ENCODE data around the gene ZNF850. TPM values are rescaled to one million over a fixed set of nuclear protein-coding genes. Genes with fewer than 3 reads are reported as not detected.

The ZNF850 gene
- total and polyA plus RNA-seq, 2 donors from 2014 or later: 0.09 to 4.2 TPM

GRCh38 chr19:36775768-36776167 is 3.2 kb upstream of the ZNF850 start:
- FAIRE-seq (no peak), DNase-seq (peak; percentile 20 to 69 (median 43))
- Histone ChIP-seq H3K9ac (ENCODE audit: low read length in 3 of 3) (no peak overlapping the region), H3K9me3 (ENCODE audit: control insufficient read depth in 2 of 3, insufficient read depth in 1 of 3, low read length in 3 of 3) (no peaks in the 10 kb centered on the region), H3K27me3 (ENCODE audit: control insufficient read depth, insufficient read depth, low read length) (no peaks in the 10 kb centered on the region), H3K4me1 (ENCODE audit: control insufficient read depth in 2 of 3, insufficient read depth in 2 of 3, low read depth in 1 of 3, low read length in 3 of 3) (peaks cover 0 to 8% (median 6%) of the 10 kb centered on the region in 3 donors), H3K27ac (ENCODE audit: low read depth in 2 of 2, low read length in 2 of 2) (peak overlapping the region in 1 of 2 donors; percentile 8), H3K36me3 (ENCODE audit: control insufficient read depth in 2 of 3, insufficient read depth in 3 of 3, low read length in 3 of 3) (no peaks in the 10 kb centered on the region), H3K4me3 (ENCODE audit: low read length in 3 of 3) (peak overlapping the region in 1 of 3 donors; percentile 16)
- no peak for TF ChIP-seq CTCF (IDR thresholded peaks at IDR 0.05; ENCODE audit: borderline replicate concordance, extremely low read depth, insufficient read depth)
- intact Hi-C loops (cut with DNase I): no loop called here

- Histone ChIP-seq H3K4me1 (ENCODE audit: control insufficient read depth in 2 of 3, insufficient read depth in 2 of 3, low read depth in 1 of 3, low read length in 3 of 3) (peaks cover 0 to 8% (median 7%) of the 10 kb centered on the region in 3 donors), H3K27me3 (ENCODE audit: control insufficient read depth, insufficient read depth, low read length) (no peaks in the 10 kb centered on the region), H3K9ac (ENCODE audit: low read length in 3 of 3) (peak overlapping the region in 2 of 3 donors; percentile 59 to 97), H3K4me3 (ENCODE audit: low read length in 3 of 3) (peak overlapping the region; percentile 83 to 98 (median 97)), H3K27ac (ENCODE audit: low read depth in 2 of 2, low read length in 2 of 2) (no peak overlapping the region), H3K36me3 (ENCODE audit: control insufficient read depth in 2 of 3, insufficient read depth in 3 of 3, low read length in 3 of 3) (no peaks in the 10 kb centered on the region), H3K9me3 (ENCODE audit: control insufficient read depth in 2 of 3, insufficient read depth in 1 of 3, low read length in 3 of 3) (no peaks in the 10 kb centered on the region)
- FAIRE-seq (no peak), DNase-seq (no peak)
- no peak for TF ChIP-seq CTCF (IDR thresholded peaks at IDR 0.05; ENCODE audit: borderline replicate concordance, extremely low read depth, insufficient read depth)
- intact Hi-C loops (cut with DNase I): no loop called here
These were observed 594 bp upstream of the ZNF850 start for GRCh38 chr19:36773223-36773579.

GRCh38 chr19:36771261-36772231 is 1.1 kb downstream of the ZNF850 start:
- peak overlapping the region; percentile 58 to 97 (median 71) for H3K9ac ChIP-seq (ENCODE audit: low read length in 3 of 3)

More at GRCh38 chr19:36771261-36772231, 1.1 kb downstream of the ZNF850 start:
- no peaks in the 10 kb centered on the region for H3K36me3 ChIP-seq (ENCODE audit: control insufficient read depth in 2 of 3, insufficient read depth in 3 of 3, low read length in 3 of 3)
- TF ChIP-seq CTCF (IDR thresholded peaks at IDR 0.05; ENCODE audit: borderline replicate concordance, extremely low read depth, insufficient read depth): no peak
- no peaks in the 10 kb centered on the region for H3K27me3 ChIP-seq (ENCODE audit: control insufficient read depth, insufficient read depth, low read length)
- intact Hi-C loops (cut with DNase I): no loop called here
- H3K4me1 ChIP-seq (ENCODE audit: control insufficient read depth in 2 of 3, insufficient read depth in 2 of 3, low read depth in 1 of 3, low read length in 3 of 3): peaks cover 0 to 8% (median 7%) of the 10 kb centered on the region in 3 donors
- DNase-seq (peak; percentile 76 to 95 (median 83)), FAIRE-seq (peak; percentile 98)
- peak overlapping the region; percentile 83 to 98 (median 97) for H3K4me3 ChIP-seq (ENCODE audit: low read length in 3 of 3)
- H3K9me3 ChIP-seq (ENCODE audit: control insufficient read depth in 2 of 3, insufficient read depth in 1 of 3, low read length in 3 of 3): no peaks in the 10 kb centered on the region
- H3K27ac ChIP-seq (ENCODE audit: low read depth in 2 of 2, low read length in 2 of 2): peak overlapping the region; percentile 72 to 93
